Subcutaneous adipose tissue (tissue), 4 donors: Measurements from ENCODE around the gene KRTAP12-2. TPM values are rescaled to one million over a fixed set of nuclear protein-coding genes. Genes with fewer than 3 reads are reported as not detected.
"Not testable (repeated sequence)": the region's sequence is repeated elsewhere in the genome, so short reads cannot be mapped to it uniquely, and the experiment has no call there.

Experiments
- total RNA-seq, 4 donors: library from RNA; depleted of rRNA; stranded (reverse); fragments of >200 nt; gene quantifications; one replicate each; pipeline ENCODE4 v1.1.0, GENCODE V29; 2016
- TF ChIP-seq, protein P1 (sequence below): fragments of 450-650 bp; IDR thresholded peaks from one replicate; pipeline ENCODE4 v1.5.1; 2016; ENCODE audit warnings: low read depth, mild to moderate bottlenecking, control low read depth, antibody characterized with exemption, moderate library complexity

Gene KRTAP12-2
- total RNA-seq, 4 donors from 2014 or later: not detected

DNA sequence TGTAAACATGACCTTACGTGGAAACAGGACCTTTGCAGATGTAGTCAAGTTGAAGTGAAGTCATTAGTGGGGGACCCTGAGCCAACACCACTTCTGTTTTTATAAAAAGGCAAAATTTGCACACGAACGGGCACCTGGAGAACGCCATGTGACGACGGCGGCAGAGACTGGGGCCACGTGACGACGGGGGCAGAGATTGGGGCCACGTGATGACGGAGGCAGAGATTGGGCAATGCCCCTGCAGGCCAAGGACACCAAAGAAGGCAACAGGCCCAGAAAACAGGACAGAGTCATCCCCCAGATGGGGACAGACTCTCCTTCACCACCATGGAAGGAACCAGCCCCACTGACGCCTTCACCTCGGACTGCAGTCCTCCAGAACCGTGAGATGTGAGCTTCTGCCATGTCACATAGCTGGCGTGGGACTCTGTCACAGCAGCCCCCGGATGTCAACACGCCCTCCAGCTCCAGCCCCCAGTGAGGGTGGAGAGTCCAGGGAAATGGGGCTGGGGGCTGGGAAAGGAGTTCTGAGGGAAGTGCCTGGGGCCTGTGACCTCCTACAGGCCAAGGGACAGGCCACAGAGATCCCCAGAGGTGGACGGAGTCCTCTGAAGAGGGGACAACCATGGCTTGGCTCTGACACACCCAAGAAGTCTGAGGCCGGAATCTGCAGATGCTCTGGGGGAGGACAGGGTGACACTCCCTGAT lies 16.3 kb downstream of the KRTAP12-2 start:
- TF ChIP-seq, protein P1, sequence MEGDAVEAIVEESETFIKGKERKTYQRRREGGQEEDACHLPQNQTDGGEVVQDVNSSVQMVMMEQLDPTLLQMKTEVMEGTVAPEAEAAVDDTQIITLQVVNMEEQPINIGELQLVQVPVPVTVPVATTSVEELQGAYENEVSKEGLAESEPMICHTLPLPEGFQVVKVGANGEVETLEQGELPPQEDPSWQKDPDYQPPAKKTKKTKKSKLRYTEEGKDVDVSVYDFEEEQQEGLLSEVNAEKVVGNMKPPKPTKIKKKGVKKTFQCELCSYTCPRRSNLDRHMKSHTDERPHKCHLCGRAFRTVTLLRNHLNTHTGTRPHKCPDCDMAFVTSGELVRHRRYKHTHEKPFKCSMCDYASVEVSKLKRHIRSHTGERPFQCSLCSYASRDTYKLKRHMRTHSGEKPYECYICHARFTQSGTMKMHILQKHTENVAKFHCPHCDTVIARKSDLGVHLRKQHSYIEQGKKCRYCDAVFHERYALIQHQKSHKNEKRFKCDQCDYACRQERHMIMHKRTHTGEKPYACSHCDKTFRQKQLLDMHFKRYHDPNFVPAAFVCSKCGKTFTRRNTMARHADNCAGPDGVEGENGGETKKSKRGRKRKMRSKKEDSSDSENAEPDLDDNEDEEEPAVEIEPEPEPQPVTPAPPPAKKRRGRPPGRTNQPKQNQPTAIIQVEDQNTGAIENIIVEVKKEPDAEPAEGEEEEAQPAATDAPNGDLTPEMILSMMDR: no peak

DNA sequence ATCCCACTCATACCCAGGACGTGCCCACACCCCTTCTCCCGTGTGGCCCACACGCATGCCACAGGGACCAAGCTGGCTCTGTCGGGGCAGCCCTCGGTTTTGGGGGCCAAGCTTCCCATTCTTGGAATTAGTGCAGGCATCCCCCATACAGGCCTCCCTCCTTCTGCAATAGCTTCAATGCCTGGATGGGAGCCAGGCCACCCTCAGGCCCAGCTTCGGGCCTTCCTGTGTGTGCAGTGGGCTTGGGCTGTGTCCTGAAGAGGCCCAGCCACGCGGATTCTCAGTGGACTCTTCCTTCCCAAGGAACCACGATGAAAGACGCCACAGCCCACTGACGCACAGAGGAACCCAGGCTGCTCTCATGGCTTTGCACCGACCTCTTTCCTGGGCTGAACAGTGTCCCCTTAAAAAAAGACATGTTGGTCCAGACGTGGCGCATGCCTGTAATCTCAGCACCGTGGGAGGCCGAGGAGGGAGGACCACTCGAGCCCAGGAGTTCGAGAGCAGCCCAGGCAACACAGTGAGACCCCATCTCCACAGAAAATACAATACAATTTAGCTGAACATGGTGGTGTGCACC lies 17.1 kb downstream of the KRTAP12-2 start:
- TF ChIP-seq, protein P1: no peak

DNA sequence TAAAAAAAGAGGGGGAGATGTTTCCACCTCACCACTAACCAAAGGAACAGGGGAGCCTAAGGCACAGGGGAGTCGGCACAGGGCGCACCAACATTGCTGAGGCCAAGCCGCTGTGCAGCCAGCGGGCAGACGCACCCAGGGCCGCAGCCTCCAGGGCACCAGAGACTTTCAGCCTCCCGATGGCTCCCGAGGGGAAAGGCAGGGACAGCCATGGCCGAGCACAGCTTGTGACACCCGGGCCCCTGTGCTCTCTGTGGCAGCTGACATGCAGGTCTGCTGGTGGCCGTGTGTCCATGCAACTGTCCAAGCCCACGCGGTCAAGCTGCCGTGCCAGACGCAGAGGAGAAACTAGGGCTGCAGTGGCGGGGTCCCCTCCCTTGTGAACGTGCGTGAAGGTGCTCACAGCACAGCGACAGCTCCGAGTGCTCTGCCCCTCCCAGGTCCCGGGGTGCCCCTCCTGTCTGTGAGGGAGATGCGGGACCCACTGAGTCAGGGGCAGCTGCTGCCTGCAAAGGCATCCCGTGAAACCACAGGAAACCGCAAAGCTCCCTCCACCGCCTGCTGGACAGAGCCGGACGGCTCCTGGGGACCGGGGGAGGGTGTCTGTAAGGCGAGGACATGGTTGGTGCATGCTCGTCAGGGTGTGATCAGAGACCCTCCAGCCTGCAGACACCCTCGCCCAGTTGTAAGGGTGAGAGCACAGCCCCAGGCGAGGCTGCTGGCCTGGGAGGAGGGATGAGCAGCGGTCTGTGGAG lies 18.0 kb downstream of the KRTAP12-2 start:
- TF ChIP-seq, protein P1: no peak

DNA sequence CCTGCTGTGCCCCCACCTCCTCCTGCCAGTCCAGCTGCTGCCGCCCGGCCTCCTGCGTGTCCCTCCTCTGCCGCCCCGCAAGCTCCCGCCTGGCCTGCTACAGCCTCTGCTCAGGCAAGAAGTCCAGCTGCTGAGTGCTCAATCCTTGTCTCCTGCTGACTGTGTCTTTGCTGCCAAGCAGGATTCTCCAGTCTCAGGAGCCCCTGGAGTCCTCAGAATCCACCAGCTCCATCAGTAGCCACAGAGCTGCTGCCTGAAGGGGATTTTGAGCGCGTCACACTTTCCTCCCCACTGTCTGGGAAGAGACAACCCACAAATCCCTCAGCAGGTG lies 19.5 kb downstream of the KRTAP12-2 start:
- TF ChIP-seq, protein P1: no peak

DNA sequence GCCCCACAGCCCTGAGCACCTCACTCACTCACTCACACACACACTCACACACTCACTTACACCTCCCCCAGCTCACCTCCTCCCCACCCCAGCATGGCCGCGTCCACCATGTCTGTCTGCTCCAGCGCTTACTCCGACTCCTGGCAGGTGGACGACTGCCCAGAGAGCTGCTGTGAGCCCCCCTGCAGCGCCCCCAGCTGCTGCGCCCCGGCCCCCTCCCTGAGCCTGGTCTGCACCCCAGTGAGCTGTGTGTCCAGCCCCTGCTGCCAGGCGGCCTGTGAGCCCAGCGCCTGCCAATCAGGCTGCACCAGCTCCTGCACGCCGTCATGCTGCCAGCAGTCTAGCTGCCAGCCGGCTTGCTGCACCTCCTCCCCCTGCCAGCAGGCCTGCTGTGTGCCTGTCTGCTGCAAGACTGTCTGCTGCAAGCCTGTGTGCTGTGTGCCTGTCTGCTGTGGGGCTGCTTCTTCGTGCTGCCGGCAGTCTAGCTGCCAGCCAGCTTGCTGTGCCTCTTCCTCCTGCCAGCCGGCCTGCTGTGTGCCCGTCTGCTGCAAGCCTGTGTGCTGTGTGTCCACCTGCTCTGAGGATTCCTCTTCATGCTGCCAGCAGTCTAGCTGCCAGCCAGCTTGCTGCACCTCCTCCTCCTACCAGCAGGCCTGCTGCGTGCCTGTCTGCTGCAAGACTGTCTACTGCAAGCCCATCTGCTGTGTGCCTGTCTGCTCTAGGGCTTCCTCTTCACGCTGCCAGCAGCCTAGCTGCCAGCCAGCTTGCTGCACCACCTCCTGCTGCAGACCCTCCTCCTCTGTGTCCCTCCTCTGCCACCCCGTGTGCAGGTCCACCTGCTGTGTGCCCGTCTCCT lies 20.1 kb downstream of the KRTAP12-2 start, which contains the start of gene KRTAP10-11:
KRTAP10-11 (plus strand) TSS at position 49 of the 856 bp plus-strand sequence; CDS start at position 94, 45 bp downstream.
- TF ChIP-seq, protein P1: not testable (repeated sequence)

DNA sequence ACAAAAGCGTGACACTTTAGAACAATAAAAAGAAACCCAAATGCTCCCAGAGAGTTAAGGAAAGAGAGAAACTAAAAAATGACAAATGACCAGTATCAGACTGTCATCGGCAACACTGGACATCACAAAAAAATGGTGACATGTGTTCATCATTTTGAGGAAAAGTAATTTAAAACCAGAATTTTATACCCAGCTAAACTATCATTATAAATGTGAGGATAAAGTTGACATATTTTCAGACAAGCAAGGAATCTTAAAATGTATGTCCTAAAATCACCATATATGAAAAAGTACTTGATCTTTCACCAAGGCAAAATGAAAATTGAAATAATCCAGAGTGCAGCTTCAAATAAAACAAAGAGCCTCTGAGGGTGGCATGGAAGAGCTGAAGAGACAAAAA lies 21.8 kb downstream of the KRTAP12-2 start:
- TF ChIP-seq, protein P1: no peak
